GM18517 (cell line): ENCODE data around the gene ERRFI1.
A peak's percentile ranks its signal among the peaks of the same experiment; 100 is the strongest.

ENCODE experiments used
- ATAC-seq: cut with Tn5 transposase; IDR thresholded peaks from one replicate; pipeline ENCODE4 v1.9.1; 2021; ENCODE audit warnings: mild to moderate bottlenecking, moderate library complexity; ENCODE audit not compliant: unreplicated experiment

Gene ERRFI1

DNA sequence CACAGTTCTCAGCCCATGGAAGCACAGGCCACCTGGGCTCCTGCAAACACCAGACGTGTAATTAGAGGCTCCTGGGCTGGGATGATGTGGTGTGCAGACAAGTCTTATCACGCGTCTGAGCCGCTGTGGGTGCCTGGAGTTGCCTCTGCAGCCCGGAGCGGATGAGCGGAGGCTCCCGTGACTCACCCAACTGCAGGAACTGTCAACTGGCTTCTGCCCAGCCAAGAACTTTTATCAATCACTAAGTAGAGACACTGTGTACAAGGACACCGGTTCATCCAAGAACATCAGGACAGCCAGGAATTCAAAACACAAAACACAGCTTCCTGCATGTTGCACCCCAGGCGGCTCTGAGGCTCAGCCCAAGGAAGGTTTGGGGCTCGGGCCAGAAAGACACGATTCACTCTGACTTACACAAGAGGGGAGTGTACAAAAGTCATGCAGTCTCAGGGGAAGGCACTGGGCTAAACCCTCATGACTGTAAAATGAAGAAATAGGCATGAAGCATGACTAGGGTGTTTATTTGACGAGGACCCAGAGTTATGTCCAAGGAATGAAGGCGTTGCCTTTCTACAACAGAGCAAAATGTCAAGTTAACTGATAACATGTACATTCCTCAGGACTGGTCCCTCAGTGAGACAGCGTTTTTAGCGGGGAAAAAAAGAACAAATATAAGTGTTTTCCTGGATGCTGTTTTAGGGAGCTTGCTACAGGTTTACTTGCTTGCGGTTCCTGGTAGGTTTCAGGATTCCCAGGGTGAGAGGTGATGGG is 21.1 kb downstream of the ERRFI1 start:
- no peak for ATAC-seq

- no peak for ATAC-seq
Observed at GRCh38 chr1:8004113-8004802, 21.9 kb downstream of the ERRFI1 start.

DNA sequence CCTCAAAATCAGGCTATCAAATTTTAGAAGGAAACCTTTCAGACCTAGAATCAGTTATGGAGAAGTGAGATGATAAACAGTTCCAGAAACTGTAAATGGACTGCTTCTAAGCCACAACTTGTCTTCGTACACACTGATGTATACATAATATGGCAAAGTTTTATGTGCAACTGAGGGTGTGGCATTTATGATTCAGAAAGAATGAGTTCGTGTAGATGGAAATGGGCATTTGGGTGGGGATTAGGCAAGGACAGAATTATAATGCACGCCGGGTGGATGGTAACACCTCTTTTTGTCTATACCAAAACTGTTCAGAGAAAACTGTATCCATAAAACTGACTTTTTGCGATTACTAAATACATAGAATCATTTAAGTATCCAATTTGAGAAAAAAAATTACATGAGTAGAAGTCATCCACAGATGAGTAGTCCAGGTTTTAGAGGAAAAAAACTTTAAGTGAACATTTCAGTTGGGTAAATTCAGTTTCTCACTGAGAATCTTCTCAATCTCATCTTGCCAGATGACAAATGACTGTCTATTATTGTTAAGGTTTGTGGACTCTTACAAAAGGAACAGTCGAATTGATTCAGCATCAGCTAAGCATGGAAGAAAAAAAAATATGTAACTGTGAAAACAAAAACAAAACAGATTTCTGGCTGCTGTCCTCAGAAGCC is 22.5 kb downstream of the ERRFI1 start:
- no peak for ATAC-seq

GRCh38 chr1:8002921-8003320 is 23.2 kb downstream of the ERRFI1 start:
- no peak for ATAC-seq

DNA sequence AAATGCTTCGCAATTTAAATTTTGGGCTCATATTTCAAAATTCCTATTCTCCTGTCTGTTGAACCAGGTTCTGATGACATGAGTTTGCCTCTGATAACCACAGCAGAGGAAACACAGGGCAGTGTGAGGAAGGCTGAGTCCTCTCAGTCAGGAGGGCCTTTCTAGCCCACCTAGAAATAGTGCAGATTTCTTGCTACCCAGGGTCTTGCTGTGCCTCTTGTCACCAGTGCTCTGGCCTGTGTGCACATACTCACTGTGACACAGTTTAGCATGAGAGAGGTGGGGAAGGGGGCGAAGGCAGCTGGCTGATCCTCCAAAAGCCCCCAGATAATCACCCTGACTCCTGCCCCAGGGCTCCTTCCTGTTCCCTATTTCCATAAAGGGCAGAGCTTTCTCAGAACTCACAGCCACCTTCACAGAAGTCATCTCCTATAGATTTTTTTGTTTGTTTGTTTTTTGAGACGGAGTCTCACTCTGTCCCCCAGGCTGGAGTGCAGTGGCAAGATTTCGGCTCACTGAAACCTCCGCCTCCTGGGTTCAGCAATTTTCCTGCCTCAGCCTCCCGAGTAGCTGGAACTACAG is 23.7 kb downstream of the ERRFI1 start:
- no peak for ATAC-seq

- ATAC-seq = no peak
Observed at GRCh38 chr1:7995437-7995836, 30.7 kb downstream of the ERRFI1 start.

DNA sequence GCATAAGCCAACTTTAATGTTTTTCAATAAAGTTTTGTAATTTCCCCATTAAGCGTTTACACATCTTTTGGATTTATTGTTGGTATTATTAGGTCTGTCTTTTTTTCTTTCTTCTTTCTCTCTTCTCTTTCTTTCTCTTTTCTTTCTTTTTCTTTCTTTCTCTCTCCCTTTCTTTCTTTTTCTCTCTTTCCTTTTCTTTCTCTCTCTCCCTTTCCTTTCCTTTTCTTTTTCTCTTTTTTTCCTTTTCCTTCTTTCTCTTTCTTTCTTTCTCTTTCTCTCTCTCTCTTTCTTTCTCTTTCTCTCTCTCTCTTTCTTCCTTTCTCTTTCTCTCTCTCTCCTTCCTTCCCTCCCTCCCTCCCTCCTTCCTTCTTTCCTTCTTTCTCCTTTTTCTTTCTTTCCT is 31.3 kb downstream of the ERRFI1 start:
- ATAC-seq = no peak

DNA sequence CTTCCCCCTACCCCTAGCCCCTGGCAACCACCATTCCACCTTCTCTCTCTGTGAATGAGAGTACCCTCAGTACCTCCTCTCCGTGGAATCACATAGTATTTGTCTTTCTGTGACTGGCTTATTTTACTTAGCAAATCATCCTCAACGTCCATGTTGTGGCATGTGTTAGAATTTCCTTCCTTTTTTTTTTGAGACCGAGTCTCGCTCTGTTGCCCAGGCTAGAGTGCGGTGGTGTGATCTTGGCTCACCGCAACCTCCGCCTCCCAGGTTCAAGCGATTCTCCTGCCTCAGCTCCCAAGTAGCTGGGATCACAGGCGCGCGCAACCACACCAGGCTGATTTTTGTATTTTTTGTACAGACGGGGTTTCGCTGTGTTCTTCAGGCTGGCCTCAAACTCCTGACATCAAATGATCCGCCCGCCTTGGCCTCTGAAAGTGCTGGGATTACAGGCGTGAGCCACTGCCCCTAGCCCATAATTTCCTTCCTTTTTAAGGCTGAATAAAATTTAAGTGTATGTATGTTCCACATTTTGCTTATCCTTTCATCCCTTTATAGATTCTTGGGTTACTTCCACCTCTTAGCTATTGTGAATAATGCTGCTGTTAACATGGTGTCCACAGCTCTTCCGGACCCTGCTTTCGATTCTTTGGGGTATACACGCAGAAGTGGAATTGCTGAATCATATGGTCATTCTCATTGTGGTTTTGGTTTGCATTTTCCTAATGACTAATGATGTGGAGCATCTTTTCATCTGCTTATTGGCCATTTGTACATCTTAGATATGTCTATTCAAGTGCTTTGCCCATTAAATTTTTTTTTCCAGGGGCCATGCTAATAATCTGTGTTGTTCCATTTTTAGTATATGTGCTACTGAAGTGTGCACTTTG is 32.3 kb downstream of the ERRFI1 start:
- ATAC-seq = peak; percentile 84

DNA sequence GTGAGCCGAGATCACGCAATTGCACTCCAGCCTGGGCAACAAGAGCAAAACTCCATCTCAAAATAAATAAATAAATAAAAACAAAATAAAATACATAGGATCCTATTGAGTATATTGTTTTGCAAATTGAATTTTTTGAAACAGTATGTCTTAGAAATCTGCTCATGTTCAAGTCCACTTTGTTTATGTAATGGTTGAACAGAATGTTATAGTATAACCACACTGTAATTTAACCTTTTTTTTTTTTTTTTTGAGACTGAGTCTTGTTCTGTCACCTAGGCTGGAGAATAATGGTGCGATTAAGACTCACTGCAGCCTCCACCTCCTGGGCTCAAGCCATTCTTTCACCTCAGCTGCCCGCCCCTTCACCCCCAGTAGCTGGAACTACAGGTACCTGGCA is 33.2 kb downstream of the ERRFI1 start:
- no peak for ATAC-seq

- ATAC-seq = no peak
Observed at GRCh38 chr1:7991504-7992440, 34.3 kb downstream of the ERRFI1 start.

GRCh38 chr1:7989762-7990428 is 36.2 kb downstream of the ERRFI1 start:
- no peak for ATAC-seq

DNA sequence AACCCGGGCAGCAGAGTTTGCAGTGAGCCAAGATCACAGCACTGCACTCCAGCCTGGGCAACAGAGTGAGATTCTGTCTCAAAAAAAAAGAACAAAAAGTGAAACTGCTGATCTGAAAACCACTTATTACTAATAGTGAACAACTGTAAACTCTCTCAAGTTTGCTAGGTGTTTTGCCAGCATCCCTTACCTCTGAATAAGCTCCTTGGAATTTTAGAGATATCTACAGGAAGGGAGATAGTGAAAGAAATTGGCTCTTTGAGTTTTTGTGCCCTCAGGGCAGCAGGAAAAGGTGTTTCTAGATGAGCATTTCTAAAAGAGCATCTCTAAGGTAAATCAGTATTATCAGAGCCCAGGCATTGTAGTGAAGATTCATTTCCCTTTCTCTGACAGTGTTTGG is 37.5 kb downstream of the ERRFI1 start:
- ATAC-seq = no peak

DNA sequence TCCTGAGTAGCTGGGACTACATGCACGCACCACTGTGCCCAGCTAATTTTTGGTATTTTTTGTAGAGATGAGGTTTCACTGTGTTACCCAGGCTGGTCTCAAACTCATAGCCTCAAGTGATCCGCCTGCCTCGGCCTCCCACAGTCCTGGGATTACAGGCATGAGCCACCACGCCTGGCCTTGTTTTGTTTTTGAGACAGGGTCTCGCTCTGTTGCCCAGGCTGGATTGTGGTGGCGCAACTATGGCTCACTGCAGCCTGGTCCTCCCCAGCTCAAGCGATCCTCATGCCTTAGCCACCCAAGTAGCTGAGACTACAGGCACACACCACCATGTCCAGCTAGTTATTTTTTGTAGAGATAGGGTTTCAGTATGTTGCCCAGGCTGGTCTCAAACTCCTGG is 38.6 kb downstream of the ERRFI1 start:
- no peak for ATAC-seq

DNA sequence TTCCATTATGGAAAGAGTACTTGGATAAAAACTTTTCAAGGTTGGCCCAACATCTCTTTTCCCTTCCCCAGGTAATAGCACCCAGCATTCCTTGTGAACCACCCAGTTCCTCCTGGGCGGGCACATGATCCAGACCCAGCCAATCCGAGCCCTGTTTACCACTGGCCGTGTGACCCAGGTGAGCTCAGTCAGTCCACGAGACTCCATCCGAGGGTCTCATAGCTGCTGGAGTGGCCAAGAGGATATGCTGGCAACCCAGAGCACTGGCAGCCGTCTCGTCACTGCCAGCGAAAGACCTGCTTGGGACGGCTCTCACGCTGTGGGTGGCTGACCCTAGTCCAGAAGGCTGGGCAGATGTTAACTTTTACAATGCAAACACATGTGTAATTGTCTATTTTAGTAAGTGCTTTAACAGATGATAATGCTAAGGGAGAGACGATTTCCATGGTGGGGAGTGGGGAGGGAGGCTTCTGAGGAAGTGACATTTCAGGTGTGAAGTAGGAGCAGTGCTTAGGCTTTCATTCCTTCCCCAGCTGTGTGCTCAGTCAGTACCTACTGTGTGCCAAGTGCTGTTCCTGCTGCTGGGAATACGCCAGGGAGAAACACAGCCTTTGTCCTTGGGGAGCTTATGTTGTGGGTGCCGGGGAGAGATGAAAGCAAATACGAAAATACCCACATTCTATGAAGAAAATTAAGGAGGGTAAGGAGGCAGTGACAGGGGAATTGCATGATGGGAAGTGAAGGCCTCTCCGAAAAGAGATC is 40.1 kb downstream of the ERRFI1 start:
- ATAC-seq = no peak

- no peak for ATAC-seq
Observed at GRCh38 chr1:7984811-7985210, 41.3 kb downstream of the ERRFI1 start.

DNA sequence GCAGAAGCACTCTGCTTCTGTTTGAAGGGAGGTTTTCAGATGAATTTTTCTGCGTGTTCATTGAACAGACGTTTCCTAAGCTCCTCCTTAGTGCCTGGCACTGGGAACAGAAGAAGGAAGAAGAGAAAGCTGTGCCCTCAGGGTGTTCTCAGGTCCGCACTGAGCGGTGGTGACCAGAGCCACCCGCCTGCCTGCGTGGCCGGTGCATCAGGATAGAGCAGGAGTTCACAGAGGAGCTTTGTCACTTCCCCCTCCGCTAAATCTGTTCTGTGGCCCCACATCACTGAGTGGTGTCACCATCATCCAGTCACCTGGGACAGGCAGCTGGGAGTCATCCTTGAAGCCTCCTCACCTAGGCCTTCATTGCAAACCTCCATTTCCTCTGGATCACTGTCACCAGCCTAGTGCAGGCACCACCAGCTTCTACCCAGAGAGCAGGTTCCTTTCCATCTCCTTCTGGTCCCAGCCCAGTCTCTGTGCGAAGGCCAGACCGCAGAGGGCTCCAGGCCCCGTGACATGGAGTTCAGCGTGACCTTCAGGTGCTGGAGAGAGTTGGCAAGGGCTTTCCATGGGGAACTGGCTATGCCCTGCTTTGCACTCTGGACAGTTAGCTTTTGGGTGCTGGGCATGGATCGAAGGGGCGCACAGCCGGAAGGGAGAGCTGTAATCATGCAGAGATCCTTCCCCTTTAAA is 42.9 kb downstream of the ERRFI1 start:
- ATAC-seq = no peak

GRCh38 chr1:7980984-7981383 is 45.1 kb downstream of the ERRFI1 start:
- ATAC-seq = no peak
